Stimulated activated CD8-positive, alpha-beta memory T cell treated with anti-CD3 and anti-CD28 coated beads, Interleukin-7, amount 100 ng/mL, for 24 hours (primary cell): ENCODE results near the gene SFRP4.

Source experiments
- DNase-seq: peaks from one replicate; pipeline ENCODE4 v3.0.0-alpha.2; 2020; ENCODE audit warnings: low read depth

The SFRP4 gene

GRCh38 chr7:37924491-37925041, 7.9 kb upstream of the SFRP4 start:
- no peak for DNase-seq

- DNase-seq = no peak
Observed at GRCh38 chr7:37923996-37924395, 7.4 kb upstream of the SFRP4 start.

GRCh38 chr7:37921876-37922275, 5.3 kb upstream of the SFRP4 start:
- DNase-seq = no peak

- DNase-seq = no peak
Observed at GRCh38 chr7:37920849-37921805, 4.5 kb upstream of the SFRP4 start.

GRCh38 chr7:37920305-37920848, 3.8 kb upstream of the SFRP4 start, which contains the start of gene EPDR1:
Gene EPDR1, plus strand, starts transcription at chr7:37920640. Its CDS starts 300 bp downstream, at chr7:37920940.
- no peak for DNase-seq

GRCh38 chr7:37918526-37918925, 1.9 kb upstream of the SFRP4 start:
- DNase-seq = no peak

GRCh38 chr7:37916017-37916672, 472 bp downstream of the SFRP4 start:
- no peak for DNase-seq

- DNase-seq = no peak
Observed at GRCh38 chr7:37915438-37915837, 1.2 kb downstream of the SFRP4 start.

- no peak for DNase-seq
Observed at GRCh38 chr7:37912756-37913155, 3.9 kb downstream of the SFRP4 start.

GRCh38 chr7:37908221-37908788, 8.3 kb downstream of the SFRP4 start:
- DNase-seq = no peak

GRCh38 chr7:37901890-37902524, 14.6 kb downstream of the SFRP4 start:
- DNase-seq = no peak

GRCh38 chr7:37901236-37901827, 15.3 kb downstream of the SFRP4 start:
- no peak for DNase-seq

GRCh38 chr7:37899712-37900247, 16.8 kb downstream of the SFRP4 start:
- no peak for DNase-seq

- no peak for DNase-seq
Observed at GRCh38 chr7:37894671-37895070, 21.9 kb downstream of the SFRP4 start.

GRCh38 chr7:37893359-37893758, 23.3 kb downstream of the SFRP4 start:
- DNase-seq = no peak

- no peak for DNase-seq
Observed at GRCh38 chr7:37882086-37882485, 34.5 kb downstream of the SFRP4 start.
